Duodenal mucosa (tissue), 2 donors: Measurements from ENCODE around the gene SLC25A22.

ENCODE experiments used
- H3K27ac ChIP-seq: one replicate; pipeline ENCODE4 v1.7.0; 2013; ENCODE audit warnings: low read depth, low read length
- H3K27me3 ChIP-seq, 2 donors: one replicate each; pipeline ENCODE4 v1.7.0; 2013; ENCODE audit warnings: low read length in 2 of 2, control low read depth in 1 of 2; ENCODE audit not compliant: insufficient read depth in 2 of 2, control insufficient read depth in 1 of 2
- H3K36me3 ChIP-seq, 2 donors: one replicate each; pipeline ENCODE4 v1.7.0; 2013; ENCODE audit warnings: low read length in 2 of 2, control low read depth in 1 of 2; ENCODE audit not compliant: insufficient read depth in 2 of 2, control insufficient read depth in 1 of 2
- H3K4me1 ChIP-seq, 2 donors: one replicate each; pipeline ENCODE4 v1.7.0; 2013; ENCODE audit warnings: low read length in 2 of 2, control low read depth in 1 of 2; ENCODE audit not compliant: insufficient read depth in 2 of 2, control insufficient read depth in 1 of 2
- H3K4me3 ChIP-seq, 2 donors: one replicate each; pipeline ENCODE4 v1.7.0; 2013; ENCODE audit warnings: low read length in 2 of 2, low read depth in 1 of 2
- H3K9ac ChIP-seq, 2 donors: one replicate each; pipeline ENCODE4 v1.7.0; 2013; ENCODE audit warnings: low read length in 2 of 2, low read depth in 1 of 2
- H3K9me3 ChIP-seq, 2 donors: one replicate each; pipeline ENCODE4 v1.7.0; 2013; ENCODE audit warnings: low read length in 2 of 2, control low read depth in 1 of 2; ENCODE audit not compliant: control insufficient read depth in 1 of 2

SLC25A22 gene

GRCh38 chr11:828506-829175 lies 30.6 kb upstream of the SLC25A22 start:
- Histone ChIP-seq H3K36me3 (no peaks in the 10 kb centered on the region), H3K4me3 (peak overlapping the region; percentile 65 to 67), H3K27ac (peak overlapping the region; percentile 92), H3K4me1 (peaks cover 54 to 68% of the 10 kb centered on the region in 2 donors), H3K27me3 (no peaks in the 10 kb centered on the region), H3K9ac (peak overlapping the region; percentile 80 to 83), H3K9me3 (no peaks in the 10 kb centered on the region)

GRCh38 chr11:827897-828192 lies 29.8 kb upstream of the SLC25A22 start, which contains the start of gene CRACR2B:
Gene CRACR2B (plus strand): TSS chr11:827919. CDS start chr11:828608, 689 bp downstream.
- Histone ChIP-seq H3K9me3 (no peaks in the 10 kb centered on the region), H3K27me3 (no peaks in the 10 kb centered on the region), H3K36me3 (no peaks in the 10 kb centered on the region), H3K27ac (peak within 1 kb of the TSS; percentile 92), H3K9ac (peak within 1 kb of the TSS; percentile 80 to 83), H3K4me1 (peaks cover 54 to 65% of the 10 kb centered on the region in 2 donors), H3K4me3 (peak within 1 kb of the TSS; percentile 65 to 67)

GRCh38 chr11:827146-827896 lies 29.2 kb upstream of the SLC25A22 start:
- no peaks in the 10 kb centered on the region for H3K27me3 ChIP-seq
- H3K9me3 ChIP-seq, result no peaks in the 10 kb centered on the region
- H3K36me3 ChIP-seq, result peaks cover 0 to 3% of the 10 kb centered on the region in 2 donors
- H3K4me3 ChIP-seq, result peak overlapping the region; percentile 65
- peak overlapping the region; percentile 80 to 83 for H3K9ac ChIP-seq
- peak overlapping the region; percentile 92 for H3K27ac ChIP-seq
- peaks cover 57 to 63% of the 10 kb centered on the region in 2 donors for H3K4me1 ChIP-seq

- H3K27ac ChIP-seq, result peak overlapping the region; percentile 92
- H3K4me3 ChIP-seq, result peak overlapping the region; percentile 65
- H3K9ac ChIP-seq, result peak overlapping the region; percentile 80 to 83
- no peaks in the 10 kb centered on the region for H3K9me3 ChIP-seq
- peaks cover 0 to 5% of the 10 kb centered on the region in 2 donors for H3K36me3 ChIP-seq
- H3K4me1 ChIP-seq, result peaks cover 57 to 61% of the 10 kb centered on the region in 2 donors
- H3K27me3 ChIP-seq, result no peaks in the 10 kb centered on the region
Measured at GRCh38 chr11:826836-827145, 28.7 kb upstream of the SLC25A22 start.

- H3K9ac ChIP-seq, result peak overlapping the region in 1 of 2 donors; percentile 54
- peak overlapping the region in 1 of 2 donors; percentile 65 for H3K4me3 ChIP-seq
- H3K27me3 ChIP-seq, result no peaks in the 10 kb centered on the region
- peak overlapping the region; percentile 42 for H3K27ac ChIP-seq
- H3K9me3 ChIP-seq, result no peaks in the 10 kb centered on the region
- peaks cover 0 to 5% of the 10 kb centered on the region in 2 donors for H3K36me3 ChIP-seq
- H3K4me1 ChIP-seq, result peaks cover 57 to 63% of the 10 kb centered on the region in 2 donors
Measured at GRCh38 chr11:826227-826621, 28.1 kb upstream of the SLC25A22 start.

GRCh38 chr11:825366-826226 lies 27.5 kb upstream of the SLC25A22 start:
- Histone ChIP-seq H3K36me3 (peaks cover 0 to 5% of the 10 kb centered on the region in 2 donors), H3K27ac (peak overlapping the region; percentile 42), H3K9me3 (no peaks in the 10 kb centered on the region), H3K4me3 (no peak overlapping the region), H3K4me1 (peaks cover 59 to 63% of the 10 kb centered on the region in 2 donors), H3K9ac (peak overlapping the region; percentile 51 to 54), H3K27me3 (no peaks in the 10 kb centered on the region)

GRCh38 chr11:824942-825341 lies 26.9 kb upstream of the SLC25A22 start:
- Histone ChIP-seq H3K9me3 (no peaks in the 10 kb centered on the region), H3K27ac (no peak overlapping the region), H3K27me3 (no peaks in the 10 kb centered on the region), H3K4me3 (no peak overlapping the region), H3K36me3 (peaks cover 0 to 5% of the 10 kb centered on the region in 2 donors), H3K4me1 (peaks cover 59 to 61% of the 10 kb centered on the region in 2 donors), H3K9ac (no peak overlapping the region)

- Histone ChIP-seq H3K36me3 (peaks cover 0 to 5% of the 10 kb centered on the region in 2 donors), H3K9me3 (no peaks in the 10 kb centered on the region), H3K9ac (no peak overlapping the region), H3K4me1 (peaks cover 55 to 56% of the 10 kb centered on the region in 2 donors), H3K4me3 (no peak overlapping the region), H3K27ac (no peak overlapping the region), H3K27me3 (no peaks in the 10 kb centered on the region)
Measured at GRCh38 chr11:824292-824880, 26.3 kb upstream of the SLC25A22 start.

GRCh38 chr11:823441-824291 lies 25.6 kb upstream of the SLC25A22 start:
- Histone ChIP-seq H3K4me3 (no peak overlapping the region), H3K9ac (no peak overlapping the region), H3K27me3 (no peaks in the 10 kb centered on the region), H3K4me1 (peaks cover 48 to 53% of the 10 kb centered on the region in 2 donors), H3K27ac (no peak overlapping the region), H3K36me3 (peaks cover 0 to 5% of the 10 kb centered on the region in 2 donors), H3K9me3 (no peaks in the 10 kb centered on the region)
